OCI-LY1 (cell line): Measurements from ENCODE around the gene SYPL1.
A peak's percentile ranks its signal among the peaks of the same experiment; 100 is the strongest.

ENCODE experiments used
- H2AFZ ChIP-seq: fragments of 200-600 bp; sonication (generic), shearing (Covaris generic); 2 replicates; pipeline ENCODE4 v1.6.0; 2014; ENCODE audit warnings: antibody characterized with exemption, mild to moderate bottlenecking, low read length
- H3F3A ChIP-seq: fragments of 200-600 bp; sonication (generic), shearing (Covaris generic); 2 replicates; pipeline ENCODE4 v1.6.0; 2014; ENCODE audit warnings: mild to moderate bottlenecking, antibody characterized with exemption, low read length, moderate library complexity; ENCODE audit not compliant: insufficient read depth
- H3K27ac ChIP-seq: fragments of 200-600 bp; sonication (generic); 2 replicates; pipeline ENCODE4 v1.5.1; 2014; ENCODE audit warnings: low read length, mixed run types, mild to moderate bottlenecking, low read depth; ENCODE audit not compliant: poor library complexity, severe bottlenecking
- H3K27me3 ChIP-seq: fragments of 200-600 bp; sonication (generic); 2 replicates; pipeline ENCODE4 v1.6.0; 2014; ENCODE audit warnings: antibody characterized with exemption, mild to moderate bottlenecking, low read length, moderate library complexity; ENCODE audit not compliant: insufficient read depth
- H3K36me3 ChIP-seq: fragments of 200-600 bp; sonication (generic); 2 replicates; pipeline ENCODE4 v1.6.1; 2014; ENCODE audit warnings: mild to moderate bottlenecking, antibody characterized with exemption, low read length, moderate library complexity, mixed read lengths; ENCODE audit not compliant: insufficient read depth
- H3K4me1 ChIP-seq: fragments of 200-600 bp; sonication (generic); 2 replicates; pipeline ENCODE4 v1.5.1; 2014; ENCODE audit warnings: mild to moderate bottlenecking, low read length, moderate library complexity; ENCODE audit not compliant: insufficient read depth, severe bottlenecking
- H3K4me2 ChIP-seq: fragments of 200-600 bp; sonication (generic), shearing (Covaris generic); 2 replicates; pipeline ENCODE4 v1.6.1; 2014; ENCODE audit warnings: low read length
- H3K4me3 ChIP-seq: fragments of 200-600 bp; sonication (generic); 2 replicates; pipeline ENCODE4 v1.5.1; 2014; ENCODE audit warnings: low read length, low read depth, mild to moderate bottlenecking, mixed read lengths; ENCODE audit not compliant: poor library complexity, severe bottlenecking
- H3K79me2 ChIP-seq: fragments of 200-600 bp; shearing (Covaris generic); 2 replicates; pipeline ENCODE4 v1.6.1; 2016; ENCODE audit warnings: mixed run types, low read length, mixed read lengths; ENCODE audit not compliant: insufficient read depth
- H3K9ac ChIP-seq: fragments of 200-600 bp; sonication (generic), shearing (Covaris generic); 2 replicates; pipeline ENCODE4 v1.6.1; 2014; ENCODE audit warnings: mild to moderate bottlenecking, low read length, mixed read lengths
- H3K9me2 ChIP-seq: fragments of 200-600 bp; sonication (generic), shearing (Covaris generic); 2 replicates; pipeline ENCODE4 v1.6.1; 2014; ENCODE audit warnings: low read depth, mild to moderate bottlenecking, low read length, mixed read lengths
- H3K9me3 ChIP-seq: fragments of 200-600 bp; shearing (Covaris generic); 2 replicates; pipeline ENCODE4 v1.6.1; 2014; ENCODE audit warnings: low read length, mixed read lengths
- H4K20me1 ChIP-seq: fragments of 200-600 bp; sonication (generic), shearing (Covaris generic); 2 replicates; pipeline ENCODE4 v1.6.0; 2016; ENCODE audit warnings: mild to moderate bottlenecking, low read length; ENCODE audit not compliant: insufficient read depth
- EZH2 ChIP-seq: fragments of 200-600 bp; sonication (generic), shearing (Covaris generic); IDR thresholded peaks from 2 replicates; pipeline ENCODE4 v1.8.0; 2017; ENCODE audit warnings: borderline replicate concordance, mixed run types, mild to moderate bottlenecking, antibody characterized with exemption, low read length, moderate library complexity, mixed read lengths
- TF ChIP-seq, protein P1 (sequence below): fragments of 200-600 bp; sonication (generic), shearing (Covaris generic); IDR thresholded peaks from 2 replicates; pipeline ENCODE4 v1.5.1; 2017; ENCODE audit warnings: mild to moderate bottlenecking, antibody characterized with exemption, low read length, moderate library complexity, mixed read lengths

Gene SYPL1

GRCh38 chr7:106117786-106118544 is 5.9 kb upstream of the SYPL1 start:
- TF ChIP-seq EZH2 = no peak
- TF ChIP-seq, protein P1, sequence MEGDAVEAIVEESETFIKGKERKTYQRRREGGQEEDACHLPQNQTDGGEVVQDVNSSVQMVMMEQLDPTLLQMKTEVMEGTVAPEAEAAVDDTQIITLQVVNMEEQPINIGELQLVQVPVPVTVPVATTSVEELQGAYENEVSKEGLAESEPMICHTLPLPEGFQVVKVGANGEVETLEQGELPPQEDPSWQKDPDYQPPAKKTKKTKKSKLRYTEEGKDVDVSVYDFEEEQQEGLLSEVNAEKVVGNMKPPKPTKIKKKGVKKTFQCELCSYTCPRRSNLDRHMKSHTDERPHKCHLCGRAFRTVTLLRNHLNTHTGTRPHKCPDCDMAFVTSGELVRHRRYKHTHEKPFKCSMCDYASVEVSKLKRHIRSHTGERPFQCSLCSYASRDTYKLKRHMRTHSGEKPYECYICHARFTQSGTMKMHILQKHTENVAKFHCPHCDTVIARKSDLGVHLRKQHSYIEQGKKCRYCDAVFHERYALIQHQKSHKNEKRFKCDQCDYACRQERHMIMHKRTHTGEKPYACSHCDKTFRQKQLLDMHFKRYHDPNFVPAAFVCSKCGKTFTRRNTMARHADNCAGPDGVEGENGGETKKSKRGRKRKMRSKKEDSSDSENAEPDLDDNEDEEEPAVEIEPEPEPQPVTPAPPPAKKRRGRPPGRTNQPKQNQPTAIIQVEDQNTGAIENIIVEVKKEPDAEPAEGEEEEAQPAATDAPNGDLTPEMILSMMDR = no peak
- no peaks in the 10 kb centered on the region for H3K36me3 ChIP-seq
- no peaks in the 10 kb centered on the region for H3F3A ChIP-seq
- H3K4me1 ChIP-seq = peaks cover 57% of the 10 kb centered on the region
- H3K9me2 ChIP-seq = no peaks in the 10 kb centered on the region
- H2AFZ ChIP-seq = no peak overlapping the region
- H3K4me2 ChIP-seq = no peak overlapping the region
- no peaks in the 10 kb centered on the region for H3K79me2 ChIP-seq
- no peaks in the 10 kb centered on the region for H3K27me3 ChIP-seq
- no peak overlapping the region for H3K4me3 ChIP-seq
- H4K20me1 ChIP-seq = no peaks in the 10 kb centered on the region
- H3K9me3 ChIP-seq = no peaks in the 10 kb centered on the region
- peak overlapping the region; percentile 88 for H3K27ac ChIP-seq
- H3K9ac ChIP-seq = no peak overlapping the region

- Histone ChIP-seq H3K4me3 (peak overlapping the region; percentile 16), H3K9me3 (no peaks in the 10 kb centered on the region), H3K27me3 (no peaks in the 10 kb centered on the region), H3K4me1 (peaks cover 57% of the 10 kb centered on the region), H2AFZ (peak overlapping the region; percentile 52), H3K9ac (peak overlapping the region; percentile 45; the same call in 1 of the 2 replicates), H3K4me2 (peak overlapping the region; percentile 59), H3F3A (no peaks in the 10 kb centered on the region), H3K9me2 (no peaks in the 10 kb centered on the region), H3K79me2 (peaks cover 8% of the 10 kb centered on the region), H3K27ac (peak overlapping the region; percentile 88), H3K36me3 (peaks cover 7% of the 10 kb centered on the region; the same call in 1 of the 2 replicates), H4K20me1 (no peaks in the 10 kb centered on the region)
- TF ChIP-seq, protein P1 = no peak
- TF ChIP-seq EZH2 = no peak
Measured at GRCh38 chr7:106116161-106116704, 4.1 kb upstream of the SYPL1 start.

DNA sequence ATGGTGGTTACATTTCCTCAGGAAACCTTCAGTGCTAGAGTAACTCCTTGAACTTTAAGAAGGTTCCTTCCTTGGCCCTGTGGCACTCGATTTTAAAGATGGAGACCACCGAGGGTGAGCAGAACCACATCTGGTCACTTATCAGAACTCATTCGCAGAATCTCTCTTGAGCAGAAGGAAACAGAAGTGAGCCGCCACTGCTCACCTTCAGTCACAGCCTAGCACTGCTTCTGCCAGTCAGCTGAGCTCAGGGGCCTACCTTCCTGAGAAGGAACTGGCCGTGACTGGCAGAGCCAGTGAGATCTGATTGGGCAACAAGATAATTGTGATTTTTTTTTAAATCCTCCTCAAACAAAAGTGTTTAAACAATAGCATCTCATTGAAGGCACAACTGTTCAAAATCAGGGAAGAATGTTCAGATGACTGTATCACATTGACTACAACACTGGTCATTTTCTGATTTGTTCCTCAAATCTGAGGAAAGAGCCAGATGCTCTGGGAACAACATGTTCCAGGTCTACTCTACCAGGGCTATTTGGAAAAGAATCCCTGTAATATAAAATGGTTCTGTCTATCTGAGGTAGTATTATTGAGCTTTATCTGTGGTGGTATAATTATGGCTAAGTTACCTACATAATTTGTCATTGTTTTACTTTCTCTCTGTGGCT is 2.7 kb upstream of the SYPL1 start:
- TF ChIP-seq EZH2 = no peak

More for the DNA sequence above, 2.7 kb upstream of the SYPL1 start:
- H4K20me1 ChIP-seq = 0 out of 2 replicates have a peak, but pooled peaks cover 2% of the 10 kb centered on the region
- peaks cover 60% of the 10 kb centered on the region for H3K4me1 ChIP-seq
- 0 out of 2 replicates have a peak overlapping the region, but pooled peaks have one; percentile 29 for H2AFZ ChIP-seq
- H3K9ac ChIP-seq = peak overlapping the region; percentile 45; the same call in 1 of the 2 replicates
- peak overlapping the region; percentile 54 for H3K4me2 ChIP-seq
- H3K9me2 ChIP-seq = no peaks in the 10 kb centered on the region
- H3K27ac ChIP-seq = peak overlapping the region; percentile 88
- H3K27me3 ChIP-seq = no peaks in the 10 kb centered on the region
- peaks cover 21% of the 10 kb centered on the region; the same call in 1 of the 2 replicates for H3K36me3 ChIP-seq
- no peaks in the 10 kb centered on the region for H3F3A ChIP-seq
- H3K79me2 ChIP-seq = peaks cover 22% of the 10 kb centered on the region
- H3K4me3 ChIP-seq = no peak overlapping the region
- H3K9me3 ChIP-seq = no peaks in the 10 kb centered on the region
